ENCODE measurements around the gene DMRTA1. TPM values are rescaled to one million over a fixed set of nuclear protein-coding genes. Genes with fewer than 3 reads are reported as not detected.

DMRTA1 gene
- polyA plus RNA-seq, 1 of the 3 experiments (the other 2 are of a cell fraction): 0.03 TPM

GRCh38 chr9:22454016-22454415 is 7.4 kb downstream of the DMRTA1 start (continued):
- TF ChIP-seq FOXM1 (IDR thresholded peaks at IDR 0.05; ENCODE audit: low read depth): no peak

- no peaks in the 10 kb centered on the region for H3F3A ChIP-seq (replicated peaks; ENCODE audit: insufficient read depth)
- H4K20me1 ChIP-seq (ENCODE audit: insufficient read depth): no peaks in the 10 kb centered on the region
- CTCF ChIA-PET: interaction anchor here (1.7 kb wide), 1 partner anchor 14 kb away, joined by 5 read pairs; no protein-coding TSS in a partner anchor
- DNase-seq: no peak
- H3K9me3 ChIP-seq: no peaks in the 10 kb centered on the region
- H3K36me3 ChIP-seq (replicated peaks in 1 of 2; ENCODE audit: control insufficient read depth in 1 of 2, insufficient read depth in 2 of 2, low read length in 1 of 2): no peaks in the 10 kb centered on the region
- TF ChIP-seq PBX3 (IDR thresholded peaks at IDR 0.05): no peak
- no peak for TF ChIP-seq RXRA (IDR thresholded peaks at IDR 0.05; ENCODE audit: borderline replicate concordance, low read depth)
- TF ChIP-seq JUND (IDR thresholded peaks at IDR 0.05): no peak
- no peak for TF ChIP-seq SMC3 (IDR thresholded peaks at IDR 0.05; ENCODE audit: low read depth, low read length)
- no peak for TF ChIP-seq RCOR1 (IDR thresholded peaks at IDR 0.05; ENCODE audit: low read length)
- TF ChIP-seq CTCF (IDR thresholded peaks at IDR 0.05): no peak
- TF ChIP-seq ZBTB33 (IDR thresholded peaks at IDR 0.05; ENCODE audit: borderline replicate concordance, low read depth): no peak
- TF ChIP-seq TCF12 (IDR thresholded peaks at IDR 0.05): no peak
- no peak for TF ChIP-seq FOSL2 (IDR thresholded peaks at IDR 0.05; ENCODE audit: borderline replicate concordance, low read depth)
- no peak for TF ChIP-seq REST (IDR thresholded peaks at IDR 0.05; ENCODE audit: low read depth, low read length)
- TF ChIP-seq POLR2AphosphoS5 (IDR thresholded peaks at IDR 0.05; ENCODE audit: low read depth, low read length): no peak
- TF ChIP-seq NFIC (IDR thresholded peaks at IDR 0.05; ENCODE audit: borderline replicate concordance): no peak
- TF ChIP-seq GABPA (IDR thresholded peaks at IDR 0.05; ENCODE audit: low read depth): no peak
- no peak for TF ChIP-seq EZH2phosphoT487 (IDR thresholded peaks at IDR 0.05; ENCODE audit: borderline replicate concordance, low read depth)
- no peak for TF ChIP-seq GATA2 (CRISPR knock-in tag; IDR thresholded peaks at IDR 0.05)
- TF ChIP-seq FOXJ3 (CRISPR knock-in tag; IDR thresholded peaks at IDR 0.05): no peak
- no peak for TF ChIP-seq CHD2 (IDR thresholded peaks at IDR 0.05; ENCODE audit: low read length, partially characterized antibody)
- no peak for TF ChIP-seq ELF1 (IDR thresholded peaks at IDR 0.05)
- no peak for TF ChIP-seq FOXM1 (IDR thresholded peaks at IDR 0.05; ENCODE audit: low read depth)
- 3% methylated on average over 4 of the region's 4 CpGs for WGBS (ENCODE audit: low lambda C conversion rate)
- POLR2A ChIA-PET: no interaction called here
- H3K27me3 ChIP-seq (ENCODE audit: insufficient read depth): peaks cover 12% of the 10 kb centered on the region
- no peaks in the 10 kb centered on the region for H3K9me2 ChIP-seq
- H3K9ac ChIP-seq: no peak overlapping the region
- H3K27ac ChIP-seq (ENCODE audit: low read depth in 2 of 2, low read length in 1 of 2): no peak overlapping the region
- H2AFZ ChIP-seq (ENCODE audit: low read depth): no peak overlapping the region
- H3K4me1 ChIP-seq (ENCODE audit: control insufficient read depth in 1 of 2, insufficient read depth in 2 of 2, low read depth in 1 of 2, low read length in 1 of 2): no peaks in the 10 kb centered on the region
- no peak overlapping the region for H3K4me3 ChIP-seq (ENCODE audit: low read depth in 2 of 2, low read length in 1 of 2)
- no peak overlapping the region for H3K4me2 ChIP-seq
- H3K79me2 ChIP-seq (ENCODE audit: insufficient read depth): no peaks in the 10 kb centered on the region
Observed at GRCh38 chr9:22455181-22455580, 8.6 kb downstream of the DMRTA1 start.
